ENCODE data around the gene ATF7IP.

GRCh38 chr12:14332482-14332881 is 33.0 kb upstream of the ATF7IP start:
- TF ChIP-seq SUZ12 (IDR thresholded peaks at IDR 0.05; ENCODE audit: extremely low read depth, insufficient read depth, insufficient read length) (no peak), ZNF274 (IDR thresholded peaks at IDR 0.05; ENCODE audit: low read depth, low read length) (peak; percentile 63)

All from NT2/D1 (cell line).